H4 (cell line): ENCODE measurements around the gene ERVV-1. TPM values are rescaled to one million over a fixed set of nuclear protein-coding genes. Genes with fewer than 3 reads are reported as not detected.
"Not testable (repeated sequence)": the region's sequence is repeated elsewhere in the genome, so short reads cannot be mapped to it uniquely, and the experiment has no call there.

ENCODE experiments used
- DNase-seq: peaks from one replicate; pipeline ENCODE4 v3.0.0-alpha.2; 2015; ENCODE audit warnings: low spot score
- total RNA-seq: library from RNA; depleted of rRNA; stranded (reverse); fragments of >200 nt; shearing (Covaris generic); gene quantifications from 2 replicates; pipeline ENCODE4 v1.2.3, GENCODE V29; 2014; rRNA removed

ERVV-1 gene
- not detected in 2 replicates for total RNA-seq

- no peak for DNase-seq
These were observed at the start of gene ERVV-1 for GRCh38 chr19:53013621-53014020. Gene ERVV-1, plus strand, starts transcription at chr19:53013921. Its CDS starts 170 bp downstream, at chr19:53014091.

DNA sequence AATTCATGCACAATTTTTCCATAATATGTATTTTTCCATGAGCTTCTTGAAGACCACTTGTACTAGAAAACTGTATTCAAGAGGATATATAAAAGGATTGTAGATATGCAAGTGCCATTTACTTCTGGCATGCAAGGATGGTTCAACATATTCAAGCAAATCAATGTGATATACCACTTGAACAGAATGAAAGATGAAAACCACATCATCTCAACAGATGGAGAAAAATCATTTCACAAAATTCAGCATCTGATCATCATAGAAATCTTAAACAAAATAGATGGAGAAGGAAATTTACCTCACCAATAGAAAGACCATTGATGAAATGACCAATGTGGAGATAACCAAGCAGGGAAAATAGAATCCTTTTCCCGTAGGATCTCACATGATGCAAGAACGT lies 45.9 kb upstream of the ERVV-1 start:
- DNase-seq = no peak

DNA sequence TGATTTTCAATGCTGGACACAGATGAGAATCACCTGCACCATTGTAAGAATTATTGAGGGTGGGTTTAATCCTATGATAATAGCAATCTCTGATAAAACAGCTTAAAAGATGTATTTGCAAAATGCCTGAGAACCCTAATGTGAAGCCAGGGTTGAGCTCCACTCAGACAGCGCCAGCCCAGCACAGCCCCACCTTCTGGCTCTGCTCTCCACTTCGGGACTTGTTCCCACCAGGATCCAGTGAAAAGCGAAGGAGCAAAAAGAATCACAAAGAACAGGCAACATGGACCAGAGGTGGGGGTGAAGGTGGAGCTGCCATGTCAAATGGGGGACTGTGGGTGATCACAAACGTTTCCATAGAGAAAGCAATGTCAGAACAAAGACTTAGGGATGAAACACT lies 32.4 kb upstream of the ERVV-1 start:
- DNase-seq = no peak

DNA sequence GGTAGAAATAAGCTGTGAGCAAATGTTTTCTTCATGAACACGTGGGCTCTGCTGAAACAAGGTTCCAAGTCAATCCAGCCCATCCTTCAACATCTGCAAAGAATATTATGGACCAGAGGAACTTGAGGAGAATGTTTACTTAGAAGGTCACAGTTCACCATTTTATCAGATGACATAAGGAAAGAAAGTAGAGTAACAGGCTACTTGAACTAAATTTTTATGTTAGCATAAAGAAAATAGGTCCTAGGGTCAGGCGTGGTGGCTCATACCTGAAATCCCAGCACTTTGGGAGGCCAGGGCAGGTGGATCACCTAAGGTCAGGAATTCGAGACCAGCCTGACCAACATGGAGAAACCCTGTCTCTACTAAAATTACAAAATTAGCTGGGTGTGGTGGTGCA lies 30.6 kb upstream of the ERVV-1 start:
- not testable (repeated sequence) for DNase-seq

GRCh38 chr19:52987221-52987620 lies 26.5 kb upstream of the ERVV-1 start:
- no peak for DNase-seq

GRCh38 chr19:52988506-52988905 lies 25.2 kb upstream of the ERVV-1 start:
- no peak for DNase-seq

- DNase-seq = peak; percentile 86
These were observed 22.8 kb upstream of the ERVV-1 start for GRCh38 chr19:52990759-52991418.

GRCh38 chr19:52991484-52991883 lies 22.2 kb upstream of the ERVV-1 start:
- peak; percentile 92 for DNase-seq

DNA sequence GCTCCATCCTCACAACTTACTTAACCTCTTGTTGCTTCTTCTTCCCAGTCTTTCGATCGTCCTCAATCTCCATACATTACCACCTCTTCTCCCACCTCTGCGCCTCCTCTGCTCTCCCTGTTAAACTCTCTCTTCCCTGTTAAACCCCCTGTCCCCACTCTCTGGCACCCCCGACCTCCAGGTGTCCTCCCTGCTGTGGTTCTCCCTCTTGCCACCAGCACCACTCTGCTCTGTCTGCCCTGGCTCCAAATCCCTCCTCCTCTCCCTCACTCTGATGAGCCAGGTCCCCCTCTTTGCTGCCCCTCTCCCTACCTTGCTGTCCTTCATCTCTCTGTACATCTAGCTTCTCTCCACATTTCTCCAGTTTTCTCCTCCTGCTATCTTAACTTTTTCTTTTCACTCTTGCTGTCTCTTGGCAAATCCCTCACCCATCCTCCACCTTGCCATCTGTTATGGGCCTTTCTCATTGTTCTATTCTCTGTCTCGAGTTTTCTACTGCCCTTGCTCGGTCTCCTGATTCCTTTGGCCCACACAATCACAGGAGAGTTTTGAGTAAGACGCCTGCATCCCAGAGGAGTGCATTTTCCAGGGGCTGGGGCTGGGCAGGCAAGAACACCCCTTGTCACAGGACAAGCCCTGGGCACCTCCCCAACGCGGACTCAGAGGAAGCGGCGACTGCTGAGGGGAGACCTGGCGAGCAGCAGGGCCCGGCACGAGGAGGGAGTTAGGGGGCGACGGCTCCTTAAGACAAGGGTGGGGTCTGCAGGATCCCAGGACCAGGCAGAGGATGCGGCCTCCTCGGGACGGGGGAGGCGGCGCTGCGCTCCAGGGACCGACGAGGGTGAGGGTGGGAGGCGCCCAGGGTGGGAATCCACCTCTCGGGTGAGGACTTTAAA lies 21.4 kb upstream of the ERVV-1 start:
- DNase-seq = no peak

DNA sequence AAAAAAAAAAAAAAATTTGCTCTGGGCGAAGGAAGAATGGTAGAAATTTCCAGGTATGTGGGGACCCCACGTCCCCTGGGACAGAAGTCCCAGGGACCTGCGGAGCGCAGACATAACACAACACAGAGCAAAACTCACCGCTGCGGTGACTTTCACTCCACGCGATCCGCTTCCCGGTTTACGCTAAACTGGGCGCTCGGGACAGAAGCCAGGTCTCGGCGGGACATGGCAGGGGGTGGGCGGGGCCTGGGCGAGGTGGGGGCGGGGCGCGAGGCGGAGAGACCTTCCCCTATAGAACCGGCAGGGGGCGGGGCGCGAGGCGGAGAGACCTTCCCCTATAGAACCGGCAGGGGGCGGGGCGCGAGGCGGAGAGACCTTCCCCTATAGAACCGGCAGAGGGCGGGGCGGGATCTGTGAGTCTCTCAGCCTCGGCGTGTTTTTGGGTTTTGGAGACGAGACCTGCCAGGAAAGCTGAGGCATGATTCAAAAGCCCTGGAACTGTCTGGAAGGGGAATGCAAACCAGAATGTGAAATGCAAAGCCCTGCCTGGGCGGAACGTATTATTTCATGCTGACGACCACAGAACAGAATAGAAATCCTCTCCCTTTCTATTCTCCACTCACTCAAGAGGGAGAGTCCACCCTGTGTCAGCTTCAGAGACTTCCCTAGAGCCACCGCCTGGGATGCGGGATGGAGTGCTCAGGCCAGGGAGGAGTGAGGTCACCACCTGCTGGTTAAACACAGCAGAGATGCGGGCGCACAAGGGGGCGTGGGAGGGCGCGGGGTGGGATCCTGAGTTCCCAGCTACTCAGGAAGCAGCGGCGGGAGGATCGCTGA lies 20.2 kb upstream of the ERVV-1 start:
- DNase-seq = peak; percentile 61

DNA sequence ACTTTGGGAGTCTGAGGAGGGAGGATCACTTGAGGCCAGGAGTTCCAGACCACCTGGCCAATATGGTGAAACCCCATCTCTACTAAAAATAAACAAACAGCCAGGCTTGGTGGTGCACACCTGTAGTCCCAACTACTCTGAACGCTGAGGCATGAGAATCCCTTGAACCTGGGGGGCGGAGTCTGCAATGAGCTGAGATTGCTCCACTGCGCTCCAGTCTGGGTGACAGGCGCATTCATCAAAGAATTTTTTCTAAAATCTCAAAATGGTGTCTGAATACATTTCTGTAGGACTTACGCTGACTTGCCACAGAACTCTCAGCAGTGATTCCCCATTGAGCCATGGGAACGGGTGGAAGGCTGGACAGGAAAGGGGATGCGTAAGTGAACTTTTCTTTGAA lies 18.0 kb upstream of the ERVV-1 start:
- DNase-seq = no peak

GRCh38 chr19:52997975-52998374 lies 15.7 kb upstream of the ERVV-1 start:
- DNase-seq = no peak

GRCh38 chr19:53002479-53002878 lies 11.2 kb upstream of the ERVV-1 start:
- no peak for DNase-seq

GRCh38 chr19:53004242-53004641 lies 9.5 kb upstream of the ERVV-1 start:
- peak; percentile 54 for DNase-seq

DNA sequence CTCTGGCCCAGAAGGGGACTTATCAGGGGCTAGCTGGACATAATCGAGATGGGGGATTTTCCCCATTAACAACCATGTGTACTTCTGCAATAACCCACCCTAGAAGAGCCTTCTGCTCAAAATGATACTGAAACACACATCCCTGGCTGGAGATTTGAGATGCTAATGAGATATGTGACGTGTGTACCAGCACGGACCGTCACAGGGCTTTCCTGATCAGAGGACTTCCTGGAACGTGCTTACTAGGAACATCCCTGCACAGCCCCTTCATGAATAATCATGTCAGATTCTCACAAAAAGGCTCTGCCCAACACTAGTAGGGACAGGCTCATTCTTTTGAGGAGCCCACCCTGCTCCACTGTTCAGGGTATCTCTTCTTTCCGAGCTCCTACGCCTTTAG lies 6.5 kb upstream of the ERVV-1 start:
- DNase-seq = no peak

DNA sequence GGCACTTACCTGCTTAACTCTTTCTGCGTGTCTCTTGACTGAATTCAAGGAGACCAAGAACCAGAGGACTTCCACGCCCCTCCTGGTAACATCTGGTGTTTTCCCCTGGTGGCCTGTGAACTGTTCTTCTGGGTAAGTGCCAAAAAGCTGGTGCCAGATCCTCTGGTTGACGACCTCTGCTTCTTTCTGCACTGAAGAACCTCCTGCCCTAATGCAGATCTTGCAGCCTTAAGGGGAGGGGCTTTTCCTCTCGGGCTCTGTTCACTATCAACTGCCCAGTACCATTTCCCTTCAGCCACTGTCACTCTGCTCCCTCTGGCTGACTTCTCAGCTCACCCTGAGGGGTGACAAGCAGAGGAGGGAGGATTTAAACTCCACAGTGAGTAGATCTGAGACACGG lies 6.1 kb upstream of the ERVV-1 start:
- DNase-seq = no peak

DNA sequence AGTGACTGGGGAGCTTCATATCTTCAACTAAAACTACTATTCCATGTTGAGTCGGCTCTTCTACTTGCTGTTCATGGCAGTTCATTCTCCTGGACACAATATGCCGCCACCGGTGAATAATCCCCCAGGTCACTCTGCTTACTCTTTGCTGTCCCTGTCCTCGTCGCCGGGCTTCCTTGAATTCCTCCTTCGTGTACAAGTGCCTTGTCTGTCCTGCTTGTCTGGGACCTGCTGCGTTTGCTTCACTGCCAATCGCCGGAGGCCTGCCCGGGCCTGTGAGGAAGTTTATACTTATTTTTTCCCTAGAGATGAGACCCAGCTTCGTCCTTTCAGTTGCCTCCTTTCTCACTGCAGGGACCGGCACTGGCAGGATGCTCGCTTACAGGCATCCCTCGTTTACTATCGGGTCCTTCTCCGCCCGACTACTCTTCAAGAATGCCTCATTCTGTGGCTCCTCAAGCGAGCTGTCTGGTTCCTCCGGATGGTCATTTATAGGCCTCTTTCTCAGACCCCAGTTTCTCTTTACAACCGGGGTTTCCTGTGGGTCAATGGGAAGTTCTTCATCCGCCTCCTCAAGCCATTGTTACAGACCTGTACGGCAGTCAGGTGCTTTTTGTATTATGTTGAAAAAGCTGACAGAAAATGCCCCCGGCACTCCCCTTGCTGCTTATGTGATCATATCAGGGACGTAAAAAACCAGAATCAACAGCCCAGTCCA lies 5.5 kb upstream of the ERVV-1 start:
- DNase-seq = no peak

GRCh38 chr19:53010494-53010893 lies 3.2 kb upstream of the ERVV-1 start:
- no peak for DNase-seq

- no peak for DNase-seq
These were observed 1.7 kb upstream of the ERVV-1 start for GRCh38 chr19:53012006-53012405.

DNA sequence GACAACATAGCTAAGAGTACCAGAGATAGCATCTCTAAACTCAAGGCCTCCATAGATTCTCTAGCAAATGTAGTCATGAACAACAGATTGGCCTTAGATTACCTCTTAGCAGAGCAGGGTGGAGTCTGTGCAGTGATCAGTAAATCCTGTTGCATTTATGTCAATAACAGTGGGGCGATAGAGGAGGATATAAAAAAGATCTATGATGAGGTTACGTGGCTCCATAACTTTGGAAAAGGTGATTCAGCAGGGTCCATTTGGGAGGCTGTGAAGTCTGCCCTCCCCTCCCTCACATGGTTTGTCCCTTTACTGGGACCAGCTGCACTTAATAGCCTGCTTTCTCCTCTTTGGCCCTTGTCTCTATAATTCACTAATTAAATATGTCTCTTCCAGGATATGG lies 1.4 kb downstream of the ERVV-1 start:
- DNase-seq = no peak

GRCh38 chr19:53015730-53016129 lies 2.0 kb downstream of the ERVV-1 start:
- no peak for DNase-seq

DNA sequence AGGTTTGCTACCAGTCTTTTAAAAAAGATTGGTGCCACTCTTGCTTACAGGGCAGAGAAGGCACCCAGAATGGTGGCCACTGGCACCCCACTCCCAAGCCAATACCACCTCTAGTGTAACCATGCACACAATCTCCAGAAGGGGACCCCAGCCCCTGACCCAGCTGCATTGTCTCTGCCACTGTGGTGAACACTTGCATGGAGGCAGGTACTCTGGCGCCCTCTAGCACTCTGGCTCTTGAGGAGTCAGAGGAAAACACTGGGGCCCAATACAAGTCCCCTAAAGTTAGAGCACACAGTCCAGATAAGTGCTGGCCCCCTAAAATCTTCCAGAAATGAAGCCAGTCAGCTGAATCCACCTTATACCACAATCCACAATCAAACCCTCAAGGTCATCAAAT lies 6.0 kb downstream of the ERVV-1 start:
- DNase-seq = no peak
